ENCODE results near the gene TMEM252. TPM values are rescaled to one million over a fixed set of nuclear protein-coding genes. Genes with fewer than 3 reads are reported as not detected.

TMEM252 gene
- polyA plus RNA-seq, 3 donors: 6.7 to 10.1 (median 8.4) TPM

- DNase-seq: no peak
Observed at GRCh38 chr9:68502279-68502678, 38.4 kb downstream of the TMEM252 start.

- DNase-seq: no peak
Observed at GRCh38 chr9:68500457-68501381, 40.0 kb downstream of the TMEM252 start.

GRCh38 chr9:68498816-68499215, 41.9 kb downstream of the TMEM252 start:
- no peak for DNase-seq

GRCh38 chr9:68497629-68498028, 43.1 kb downstream of the TMEM252 start:
- DNase-seq: no peak

GRCh38 chr9:68496356-68496755, 44.3 kb downstream of the TMEM252 start:
- no peak for DNase-seq

GRCh38 chr9:68495247-68495646, 45.4 kb downstream of the TMEM252 start:
- no peak for DNase-seq

GRCh38 chr9:68493958-68494577, 46.6 kb downstream of the TMEM252 start:
- no peak for DNase-seq

GRCh38 chr9:68493541-68493940, 47.1 kb downstream of the TMEM252 start:
- no peak for DNase-seq

- DNase-seq: no peak
Observed at GRCh38 chr9:68492806-68493205, 47.9 kb downstream of the TMEM252 start.

- DNase-seq: no peak
Observed at GRCh38 chr9:68489646-68490045, 51.0 kb downstream of the TMEM252 start.

- DNase-seq: no peak
Observed at GRCh38 chr9:68488126-68488525, 52.6 kb downstream of the TMEM252 start.

Other genes starting within 250 kb of the TMEM252 start
- gene FOXD4L3, start 238.0 kb downstream of the TMEM252 start, polyA plus RNA-seq (ENCODE audit: insufficient read length in 3 of 3): under 1 TPM in 1 of 3 donors, not detected in 2; 0.11 TPM
- 10 to 100 TPM; 34.3 to 42.5 (median 38.6) TPM for gene PGM5, start 184.3 kb downstream of the TMEM252 start, polyA plus RNA-seq (ENCODE audit: insufficient read length in 3 of 3)
- 1 to 10 TPM; 6.0 to 6.4 (median 6.3) TPM for gene PIP5K1B, start 164.4 kb upstream of the TMEM252 start, polyA plus RNA-seq (ENCODE audit: insufficient read length in 3 of 3)